GM18502 (cell line): Measurements from ENCODE around the gene LMF1.
"Not testable (repeated sequence)": the region's sequence is repeated elsewhere in the genome, so short reads cannot be mapped to it uniquely, and the experiment has no call there.

Experiments used
- ATAC-seq: cut with Tn5 transposase; IDR thresholded peaks from one replicate; pipeline ENCODE4 v1.9.1; 2021; ENCODE audit warnings: mild to moderate bottlenecking; ENCODE audit not compliant: unreplicated experiment, poor library complexity

Gene LMF1

GRCh38 chr16:953818-954217 lies 17.0 kb downstream of the LMF1 start:
- ATAC-seq: not testable (repeated sequence)

GRCh38 chr16:952321-952720 lies 18.5 kb downstream of the LMF1 start:
- no peak for ATAC-seq

GRCh38 chr16:951660-952301 lies 19.0 kb downstream of the LMF1 start:
- no peak for ATAC-seq

DNA sequence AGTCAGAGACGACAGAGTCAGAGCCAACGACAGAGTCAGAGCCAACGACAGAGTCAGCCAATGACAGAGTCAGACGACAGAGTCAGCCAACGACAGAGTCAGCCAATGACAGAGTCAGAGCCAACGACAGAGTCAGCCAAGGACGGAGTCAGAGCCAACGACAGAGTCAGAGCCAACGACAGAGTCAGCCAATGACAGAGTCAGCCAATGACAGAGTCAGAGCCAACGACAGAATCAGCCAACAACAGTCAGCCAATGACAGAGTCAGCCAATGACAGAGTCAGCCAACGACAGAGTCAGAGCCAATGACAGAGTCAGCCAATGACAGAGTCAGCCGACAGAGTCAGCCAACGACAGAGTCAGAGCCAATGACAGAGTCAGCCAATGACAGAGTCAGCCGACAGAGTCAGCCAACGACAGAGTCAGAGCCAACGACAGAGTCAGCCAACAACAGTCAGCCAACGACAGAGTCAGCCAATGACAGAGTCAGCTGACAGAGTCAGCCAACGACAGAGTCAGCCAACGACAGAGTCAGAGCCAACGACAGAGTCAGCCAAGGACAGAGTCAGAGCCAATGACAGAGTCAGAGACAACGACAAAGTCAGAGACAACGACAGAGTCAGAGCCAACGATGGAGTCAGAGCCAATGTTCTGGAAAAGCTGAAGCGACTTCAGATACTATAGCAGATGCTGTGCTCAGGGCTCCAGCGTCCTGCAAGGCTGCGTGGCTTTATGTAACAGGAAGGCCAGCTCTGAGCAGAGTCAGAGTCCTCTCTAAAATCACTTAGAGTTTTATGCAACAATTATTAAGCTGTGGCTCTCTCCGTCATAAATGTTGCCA lies 19.8 kb downstream of the LMF1 start:
- not testable (repeated sequence) for ATAC-seq

DNA sequence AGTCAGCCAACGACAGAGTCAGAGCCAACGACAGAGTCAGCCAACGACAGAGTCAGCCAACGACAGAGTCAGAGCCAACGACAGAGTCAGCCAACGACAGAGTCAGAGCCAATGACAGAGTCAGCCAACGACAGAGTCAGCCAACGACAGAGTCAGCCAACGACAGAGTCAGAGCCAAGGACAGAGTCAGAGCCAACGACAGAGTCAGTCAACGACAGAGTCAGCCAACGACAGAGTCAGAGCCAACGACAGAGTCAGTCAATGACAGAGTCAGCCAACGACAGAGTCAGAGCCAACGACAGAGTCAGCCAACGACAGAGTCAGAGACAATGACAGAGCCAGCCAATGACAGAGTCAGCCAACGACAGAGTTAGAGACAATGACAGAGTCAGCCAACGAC lies 22.0 kb downstream of the LMF1 start:
- ATAC-seq: not testable (repeated sequence)

GRCh38 chr16:947922-948303 lies 22.9 kb downstream of the LMF1 start:
- not testable (repeated sequence) for ATAC-seq

DNA sequence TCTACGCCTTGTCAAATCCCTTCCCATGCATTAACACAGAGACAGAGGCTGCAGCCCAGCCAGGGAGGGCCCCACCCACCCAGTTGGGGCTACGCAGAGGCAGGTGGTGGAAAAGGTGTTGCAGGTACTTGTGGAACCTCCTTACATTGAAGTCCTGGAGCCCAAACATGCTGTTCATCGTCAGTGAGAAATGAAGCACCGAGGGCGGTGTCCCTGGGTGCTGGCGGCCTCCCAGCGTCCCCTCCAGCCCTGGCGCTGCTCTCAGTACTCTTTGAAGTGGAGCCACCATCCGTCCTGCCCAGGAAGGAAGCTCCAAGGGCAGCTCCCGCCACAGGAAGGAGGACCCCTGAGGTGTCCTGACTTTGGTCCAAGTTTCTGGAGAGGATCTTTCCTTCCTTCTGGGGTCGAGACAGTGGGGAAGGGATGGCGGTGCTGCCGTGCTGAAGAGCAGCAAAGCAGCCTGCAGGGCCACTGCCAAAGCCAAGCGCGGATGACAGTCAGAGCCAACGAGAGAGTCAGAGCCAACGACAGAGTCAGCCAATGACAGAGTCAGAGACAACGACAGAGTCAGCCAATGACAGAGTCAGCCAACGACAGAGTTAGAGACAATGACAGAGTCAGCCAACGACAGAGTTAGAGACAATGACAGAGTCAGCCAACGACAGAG lies 23.4 kb downstream of the LMF1 start:
- no peak for ATAC-seq

GRCh38 chr16:946048-946395 lies 24.8 kb downstream of the LMF1 start:
- ATAC-seq: no peak

- no peak for ATAC-seq
These were observed 25.3 kb downstream of the LMF1 start for GRCh38 chr16:945271-946047.

DNA sequence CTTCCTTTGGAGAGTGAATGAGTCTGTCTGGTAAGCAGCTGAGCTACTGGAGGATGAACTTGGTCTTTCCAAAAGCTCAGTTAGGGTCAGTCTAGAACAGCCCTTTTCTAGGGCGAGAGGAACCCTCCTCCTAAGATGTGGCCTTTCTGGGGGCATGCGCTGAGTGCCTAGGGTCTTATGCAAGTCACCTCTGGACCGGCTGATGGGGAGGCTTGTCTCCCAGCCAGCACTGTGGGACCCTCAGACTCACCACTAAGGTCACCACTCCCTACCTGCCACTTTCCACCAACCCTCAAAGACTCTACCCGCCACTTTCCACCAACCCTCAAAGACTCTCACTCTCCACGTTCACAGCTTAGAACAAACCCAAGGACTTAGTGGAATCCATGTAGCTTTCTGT lies 26.8 kb downstream of the LMF1 start:
- ATAC-seq: no peak

DNA sequence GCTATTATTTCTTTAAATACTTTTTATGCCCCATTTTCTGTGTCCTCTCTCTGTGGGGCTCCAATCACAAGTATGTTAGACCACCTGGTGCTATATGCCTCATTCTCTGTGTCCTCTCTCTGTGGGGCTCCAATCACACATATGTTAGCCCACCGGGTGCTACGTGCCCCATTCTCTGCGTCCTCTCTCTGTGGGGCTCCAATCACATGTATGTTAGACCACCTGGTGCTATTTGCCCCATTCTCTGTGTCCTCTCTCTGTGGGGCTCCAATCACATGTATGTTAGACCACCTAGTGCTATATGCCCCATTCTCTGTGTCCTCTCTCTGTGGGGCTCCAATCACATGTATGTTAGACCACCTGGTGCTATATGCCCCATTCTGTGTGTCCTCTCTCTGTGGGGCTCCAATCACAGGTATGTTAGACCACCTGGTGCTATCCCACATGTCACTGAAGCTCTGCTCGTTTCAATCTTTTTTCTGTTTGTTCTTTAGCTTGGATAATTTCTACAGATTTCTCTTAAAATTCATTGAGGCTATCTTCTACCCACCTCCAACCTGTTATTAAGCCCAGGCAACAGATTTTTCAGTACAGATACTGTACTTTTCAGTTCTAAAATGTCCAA lies 28.2 kb downstream of the LMF1 start:
- no peak for ATAC-seq

DNA sequence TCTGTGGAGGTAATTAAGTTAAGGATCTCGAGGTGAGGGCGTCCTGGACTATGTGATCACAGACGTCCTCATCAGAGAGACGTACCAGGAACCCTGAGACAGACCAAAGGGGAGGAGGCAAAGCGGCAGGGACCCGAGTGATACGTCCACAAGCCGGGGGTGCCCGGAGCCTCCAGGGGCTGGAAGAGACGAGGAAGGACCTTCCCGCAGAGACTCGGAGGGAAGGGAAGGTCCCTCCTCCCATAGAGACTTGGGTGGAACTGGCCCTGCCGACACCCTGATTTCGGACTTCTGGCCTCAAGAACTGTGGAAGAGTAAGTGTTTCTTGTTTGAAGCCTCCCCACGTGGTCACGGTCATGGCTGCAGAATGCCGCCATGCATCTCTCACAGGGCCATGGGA lies 30.8 kb downstream of the LMF1 start:
- no peak for ATAC-seq

GRCh38 chr16:939311-939710 lies 31.5 kb downstream of the LMF1 start:
- no peak for ATAC-seq

GRCh38 chr16:938752-939151 lies 32.0 kb downstream of the LMF1 start:
- ATAC-seq: no peak

DNA sequence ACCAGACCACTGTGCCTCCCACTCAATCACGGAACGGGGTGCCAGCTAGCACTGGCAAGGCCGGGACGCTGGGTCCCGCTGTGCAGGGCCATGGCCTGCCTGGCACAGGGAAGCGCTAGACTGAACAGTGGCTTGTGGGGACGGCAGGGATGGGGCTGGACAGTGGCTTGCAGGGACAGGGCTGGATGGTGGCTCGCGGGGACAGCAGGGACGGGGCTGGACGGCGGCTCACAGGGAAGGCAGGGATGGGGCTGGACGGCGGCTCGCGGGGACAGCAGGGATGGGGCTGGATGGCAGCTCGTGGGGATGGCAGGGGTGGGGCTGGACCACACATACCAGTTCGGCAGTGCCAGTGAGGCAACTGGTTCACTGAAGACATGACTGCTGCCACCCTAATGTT lies 32.6 kb downstream of the LMF1 start:
- ATAC-seq: no peak

- ATAC-seq: no peak
These were observed 33.1 kb downstream of the LMF1 start for GRCh38 chr16:937723-938122.

GRCh38 chr16:937311-937710 lies 33.5 kb downstream of the LMF1 start:
- ATAC-seq: no peak

DNA sequence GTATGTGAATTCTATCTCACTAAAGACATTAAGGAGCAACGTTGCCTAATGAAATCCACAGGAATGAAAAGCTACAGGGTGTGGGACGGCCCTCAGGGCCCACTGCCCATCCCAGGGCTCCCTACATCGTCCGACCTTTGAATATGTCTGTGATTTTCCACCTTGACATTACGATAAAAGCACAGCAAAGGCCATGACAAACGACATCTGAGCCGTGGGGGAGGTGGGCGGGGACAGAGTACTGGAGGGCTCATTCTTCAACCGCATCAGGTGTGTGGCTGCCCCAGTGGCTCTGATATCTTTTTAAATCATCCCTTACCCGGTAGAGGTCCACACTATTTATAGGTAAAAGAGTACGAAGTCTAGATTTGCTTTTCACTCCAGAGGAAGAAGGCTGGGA lies 35.1 kb downstream of the LMF1 start:
- no peak for ATAC-seq

DNA sequence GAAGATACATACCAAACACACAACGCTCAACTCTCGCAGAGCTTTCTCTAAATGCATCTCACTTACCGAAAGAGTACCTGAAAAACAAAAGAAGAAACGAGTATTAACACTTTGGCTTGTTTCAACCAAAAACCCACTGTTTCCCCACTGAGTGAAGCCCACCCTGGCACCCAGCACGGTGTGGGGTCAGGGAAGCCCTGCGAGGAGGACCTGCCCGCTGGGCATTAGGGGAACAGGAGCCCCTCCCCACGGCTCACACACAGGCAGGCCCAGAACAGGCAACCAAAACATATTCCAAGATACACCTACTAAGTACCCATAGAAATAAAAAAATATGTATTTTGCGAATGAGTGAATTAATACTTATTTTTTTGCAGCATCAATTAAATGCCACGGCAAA lies 36.6 kb downstream of the LMF1 start:
- ATAC-seq: no peak

DNA sequence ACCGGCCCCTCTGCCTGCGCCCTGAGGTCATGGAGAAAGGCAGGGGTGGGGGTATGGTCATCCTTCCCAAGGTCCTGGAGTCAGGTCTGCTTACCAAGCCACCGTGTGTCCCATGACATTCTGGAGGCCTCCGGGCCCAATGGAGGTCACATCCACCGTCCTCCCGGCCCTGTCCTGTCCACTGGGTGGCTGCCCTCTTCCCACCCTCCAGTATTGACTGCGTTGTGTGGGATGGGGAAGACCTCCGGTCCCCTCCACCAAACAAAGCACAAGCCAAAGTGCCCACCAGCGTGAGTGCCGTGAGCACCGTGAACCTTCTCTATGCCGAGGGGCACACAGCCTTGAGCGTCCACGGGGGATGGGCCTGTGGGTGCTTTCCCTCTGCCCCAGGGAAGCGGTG lies 37.2 kb downstream of the LMF1 start:
- ATAC-seq: no peak
